ENCODE measurements around the gene NME7.

The NME7 gene

DNA sequence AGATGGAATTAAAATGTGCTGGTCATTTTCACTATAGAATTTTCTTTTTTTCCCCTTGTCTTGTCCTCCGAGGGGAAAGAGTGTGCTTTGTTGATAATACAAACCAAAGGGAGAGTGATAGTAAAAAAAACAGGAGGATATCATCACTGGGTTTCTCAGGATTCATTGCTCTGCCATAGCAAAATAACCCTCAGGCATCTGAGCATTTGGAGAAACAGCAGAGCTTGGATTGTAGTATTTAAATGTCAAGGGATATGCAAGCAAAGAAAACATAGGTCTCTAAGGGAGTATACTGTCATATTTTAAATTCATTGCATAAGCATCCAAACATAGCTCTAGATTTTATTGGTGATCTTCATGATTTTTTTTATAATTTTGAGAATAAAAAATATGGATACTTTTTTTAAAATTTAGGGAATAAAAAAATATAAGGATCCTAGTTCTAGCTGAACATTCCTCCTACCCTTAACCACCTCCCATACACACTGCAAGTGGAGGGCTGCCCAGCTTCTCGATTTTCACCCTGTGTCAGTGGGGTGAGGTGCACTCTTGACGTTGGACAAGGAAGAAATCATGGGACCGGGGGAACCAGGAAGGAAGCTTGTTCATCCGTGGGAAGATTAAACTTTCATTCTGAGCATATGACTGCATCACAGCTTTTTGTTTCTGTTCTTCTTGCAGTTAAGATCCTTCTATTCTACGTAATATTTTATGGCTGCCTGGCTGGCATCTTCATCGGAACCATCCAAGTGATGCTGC is 256.7 kb downstream of the NME7 start:
- FAIRE-seq, result no peak
- DNase-seq (ENCODE audit: insufficient read length, low spot score), result no peak

DNA sequence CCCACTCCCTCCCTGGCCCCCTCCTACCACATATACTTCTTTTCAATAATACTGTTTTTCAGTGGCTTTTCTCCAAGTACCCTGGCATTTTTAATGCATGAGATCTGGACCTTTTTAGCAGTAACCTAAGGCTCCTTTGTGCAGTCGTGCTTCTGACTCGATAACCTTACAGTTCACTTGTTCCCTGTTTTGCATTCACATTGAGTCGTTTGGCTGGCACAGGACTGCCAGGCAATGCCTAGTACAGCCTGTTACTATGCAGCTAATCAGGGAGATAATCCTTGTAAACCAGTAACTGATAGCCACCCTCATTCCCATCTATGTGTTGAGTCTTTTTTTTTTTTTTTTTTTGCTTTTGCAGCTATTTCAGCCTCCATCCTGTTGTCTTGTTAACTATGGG is 257.4 kb downstream of the NME7 start:
- DNase-seq (ENCODE audit: insufficient read length, low spot score) (no peak), FAIRE-seq (no peak)

DNA sequence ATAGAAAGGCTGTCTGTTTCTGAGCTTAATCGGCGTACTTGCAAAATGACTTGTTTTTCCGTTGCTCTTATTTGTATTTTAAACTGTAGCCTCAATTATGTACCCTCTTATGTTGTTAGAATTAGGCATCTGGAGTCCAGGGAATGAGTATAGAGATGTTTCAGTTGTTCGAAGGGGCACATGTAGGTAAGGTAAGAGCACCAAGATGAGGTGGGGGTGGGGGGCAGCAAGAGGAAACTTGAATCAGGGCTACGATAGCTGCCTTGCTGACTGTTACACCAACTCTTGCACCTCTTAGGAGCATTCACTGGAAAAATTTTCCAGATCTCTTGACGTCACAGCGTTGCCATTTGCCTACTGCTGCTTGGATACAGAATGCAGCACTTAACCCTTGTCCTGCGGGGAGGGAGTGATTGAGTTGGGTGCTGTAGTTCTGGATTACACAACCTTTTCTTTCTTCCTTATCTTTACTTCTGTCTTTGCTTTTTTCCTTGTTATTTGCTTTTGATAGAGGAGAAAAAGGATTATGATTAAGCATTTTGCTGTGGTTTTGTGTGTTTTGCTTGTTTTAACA is 257.9 kb downstream of the NME7 start:
- FAIRE-seq (peak; percentile 28), DNase-seq (ENCODE audit: insufficient read length, low spot score) (no peak)

DNA sequence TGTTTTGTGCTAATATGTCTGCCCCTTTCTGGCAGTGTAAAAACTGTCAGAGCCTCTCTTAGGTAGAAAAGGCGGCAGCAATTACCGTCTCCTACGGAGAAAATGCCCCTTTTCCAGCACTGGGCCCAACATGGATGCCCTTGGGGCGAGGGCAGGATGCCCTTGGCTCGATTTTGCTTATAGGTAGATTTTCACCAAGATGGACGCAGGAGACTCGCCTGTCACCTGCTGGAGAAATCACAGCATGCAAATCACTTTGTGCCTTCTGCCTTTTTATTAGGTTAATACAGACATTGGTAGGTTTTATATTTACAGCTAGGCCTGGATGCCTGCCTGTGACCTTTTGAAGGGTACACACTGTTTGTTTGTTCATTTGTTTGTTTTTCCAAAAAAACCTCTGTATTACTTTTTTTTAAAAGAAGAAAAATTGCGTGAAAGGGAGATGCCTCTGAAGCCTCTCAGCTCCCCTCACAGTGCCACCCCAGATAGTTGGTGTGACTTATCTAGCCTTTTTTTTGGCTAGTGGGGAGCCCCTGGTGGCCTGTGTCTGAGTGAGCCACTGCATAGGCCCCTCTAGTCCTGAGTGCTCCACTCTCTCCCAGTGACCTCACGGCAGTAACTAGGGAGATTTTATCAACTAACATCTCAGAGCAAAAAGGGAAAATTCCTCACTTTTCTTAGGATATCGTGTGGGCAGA is 258.6 kb downstream of the NME7 start:
- FAIRE-seq, result peak; percentile 35
- DNase-seq (ENCODE audit: insufficient read length, low spot score), result no peak

DNA sequence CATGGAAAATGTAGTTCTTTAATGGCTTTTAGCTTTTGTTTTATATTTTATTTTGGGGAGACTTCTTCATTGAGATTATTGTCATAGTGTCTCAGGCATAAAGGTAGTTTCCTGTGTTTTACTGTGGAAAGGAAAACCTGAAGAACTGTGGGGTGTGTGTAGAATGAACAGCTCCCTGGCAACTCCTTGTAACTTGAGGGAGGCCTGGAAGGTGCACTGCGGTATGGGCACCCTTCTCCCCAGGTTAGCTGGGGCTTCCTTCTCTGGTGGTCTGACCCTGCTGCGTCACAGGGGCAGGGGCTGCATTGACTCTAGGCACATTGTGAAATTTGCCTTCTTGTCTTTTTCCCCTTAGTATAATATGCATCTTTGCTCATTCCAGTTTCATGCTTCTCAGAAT is 259.4 kb downstream of the NME7 start:
- DNase-seq (ENCODE audit: insufficient read length, low spot score), result no peak
- no peak for FAIRE-seq

DNA sequence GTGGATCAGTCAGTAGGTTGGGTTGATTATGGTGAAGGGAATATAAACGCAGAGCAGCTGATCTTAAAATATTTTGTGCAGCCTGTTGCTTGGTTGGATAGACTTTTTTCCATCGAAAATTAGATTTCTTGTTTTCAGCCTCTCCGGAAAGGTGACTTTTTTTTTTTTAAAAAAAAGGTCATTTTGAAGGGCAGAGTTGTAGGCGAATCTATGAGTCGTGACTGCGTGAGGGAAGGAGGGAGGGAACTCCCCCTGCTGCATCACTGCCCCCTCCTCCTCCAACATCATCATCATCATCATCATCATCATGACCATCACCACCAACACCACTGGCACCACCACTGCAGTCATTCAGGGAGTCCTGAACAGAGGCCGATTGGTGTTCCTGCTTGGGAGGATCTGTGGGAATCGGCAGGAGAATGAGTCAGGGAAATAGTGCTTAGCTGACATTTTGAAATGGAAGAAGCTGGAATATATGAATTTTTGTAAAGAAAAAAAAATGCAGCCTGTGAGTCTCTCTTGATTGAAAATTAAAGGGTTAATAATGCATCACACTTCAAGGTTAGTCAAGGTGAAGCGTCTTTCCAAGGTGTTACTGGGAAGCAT is 259.9 kb downstream of the NME7 start:
- no peak for DNase-seq (ENCODE audit: insufficient read length, low spot score)
- FAIRE-seq, result no peak

DNA sequence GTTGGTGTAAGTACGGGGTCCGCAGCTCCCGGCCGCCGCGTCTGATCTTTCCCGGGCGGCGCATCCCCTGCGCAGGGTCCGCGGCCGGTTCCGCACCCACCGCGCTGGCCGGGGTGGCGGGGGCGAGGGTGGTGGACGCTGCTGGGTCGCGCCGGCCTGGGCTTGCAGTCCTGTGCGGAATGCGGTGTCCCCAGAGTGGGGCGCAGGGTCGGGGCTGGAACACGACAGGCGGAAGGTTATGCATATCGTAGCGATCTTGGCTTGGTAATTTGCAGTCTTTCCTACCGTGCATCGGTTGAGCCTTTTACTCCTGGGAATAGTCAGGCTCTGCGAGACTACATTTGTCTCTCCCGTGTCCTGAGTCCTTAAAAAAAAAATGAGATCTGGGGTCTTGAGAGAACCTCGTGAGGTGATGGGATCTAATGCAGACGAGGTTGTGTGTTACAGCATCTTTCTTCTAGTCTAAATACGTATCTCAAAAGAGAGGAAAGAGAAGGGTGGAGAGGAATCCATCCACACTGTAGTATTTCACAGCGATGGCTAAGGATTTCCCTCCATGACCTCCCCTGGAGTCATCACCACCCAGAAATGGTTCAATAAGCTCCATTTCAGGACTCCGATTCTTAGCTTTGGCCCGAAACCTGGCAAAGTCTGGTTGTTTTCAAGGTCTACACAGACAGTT is 260.5 kb downstream of the NME7 start:
- DNase-seq (ENCODE audit: insufficient read length, low spot score), result no peak
- peak; percentile 60 for FAIRE-seq

DNA sequence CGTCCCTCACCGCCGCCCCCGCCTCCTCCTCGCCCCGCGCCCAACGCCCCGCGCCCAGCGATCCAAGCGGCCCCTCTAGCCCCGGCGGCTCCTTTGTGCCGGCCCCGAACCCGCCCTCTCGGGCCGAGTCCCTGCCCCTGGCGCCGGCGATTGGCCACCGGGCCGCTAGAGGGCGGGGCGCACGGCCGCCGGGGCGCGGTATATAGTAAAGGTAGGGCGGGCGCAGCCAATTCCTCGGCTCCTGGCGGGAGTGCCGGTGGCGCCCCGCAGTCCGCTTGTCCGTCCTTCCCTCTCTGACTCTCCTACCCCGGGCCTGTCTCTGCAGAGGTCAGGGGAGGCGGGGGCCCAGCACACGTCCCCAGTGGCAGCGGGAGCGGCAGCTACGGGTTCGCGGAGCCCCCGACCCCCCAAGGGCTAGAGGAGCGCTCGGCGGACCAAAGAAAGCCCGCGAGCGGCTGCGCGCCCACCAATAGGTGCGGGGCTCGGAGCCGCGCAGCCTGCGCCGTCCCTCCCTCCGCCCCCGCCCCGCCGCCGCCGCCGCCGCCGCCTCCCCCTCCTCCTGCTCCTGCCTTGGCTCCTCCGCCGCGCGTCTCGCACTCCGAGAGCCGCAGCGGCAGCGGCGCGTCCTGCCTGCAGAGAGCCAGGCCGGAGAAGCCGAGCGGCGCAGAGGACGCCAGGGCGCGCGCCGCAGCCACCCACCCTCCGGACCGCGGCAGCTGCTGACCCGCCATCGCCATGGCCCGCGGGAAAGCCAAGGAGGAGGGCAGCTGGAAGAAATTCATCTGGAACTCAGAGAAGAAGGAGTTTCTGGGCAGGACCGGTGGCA is 261.3 kb downstream of the NME7 start, which contains the start of gene ATP1B1:
TSS of gene ATP1B1 (plus strand) at position 596 of the 826 bp plus-strand sequence. CDS start at position 736, 140 bp downstream.
- peak; percentile 78 for FAIRE-seq

DNA sequence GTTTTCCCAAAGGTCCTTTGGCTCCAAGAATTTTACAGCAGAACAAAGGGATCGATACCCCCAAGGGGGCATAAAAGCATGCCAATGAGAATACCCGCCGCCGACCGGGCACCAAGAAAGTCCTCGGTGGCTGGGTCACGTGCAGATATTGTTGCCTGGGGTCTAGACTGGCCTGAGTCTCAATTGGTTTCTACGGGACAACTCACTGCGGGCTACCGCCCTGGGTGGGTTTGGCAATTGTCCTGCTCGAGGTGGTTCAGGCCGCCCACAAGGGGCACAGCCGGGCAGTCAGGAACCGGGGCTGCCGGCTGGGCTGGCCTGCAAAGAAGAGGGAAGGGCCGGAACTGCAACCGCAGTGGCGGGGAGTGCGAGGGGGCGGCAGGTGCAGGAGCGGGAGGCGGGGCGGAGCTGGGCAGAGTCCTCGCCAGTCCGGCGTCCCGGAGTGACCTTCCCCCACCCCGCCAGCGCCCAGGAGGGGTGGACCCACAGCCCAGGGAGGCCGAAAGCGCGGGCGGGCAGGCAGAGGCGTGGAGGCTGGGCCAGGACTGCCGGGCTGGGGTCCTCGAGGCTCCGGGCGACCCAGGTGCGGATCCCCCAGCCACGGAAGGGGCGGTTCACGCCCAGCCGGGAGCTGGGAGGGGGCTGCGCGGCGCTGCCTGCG is 262.0 kb downstream of the NME7 start:
- no peak for DNase-seq (ENCODE audit: insufficient read length, low spot score)
- peak; percentile 61 for FAIRE-seq

More for the DNA sequence above, 261.3 kb downstream of the NME7 start, which contains the start of gene ATP1B1:
- peak; percentile 82 for DNase-seq (ENCODE audit: insufficient read length, low spot score)

DNA sequence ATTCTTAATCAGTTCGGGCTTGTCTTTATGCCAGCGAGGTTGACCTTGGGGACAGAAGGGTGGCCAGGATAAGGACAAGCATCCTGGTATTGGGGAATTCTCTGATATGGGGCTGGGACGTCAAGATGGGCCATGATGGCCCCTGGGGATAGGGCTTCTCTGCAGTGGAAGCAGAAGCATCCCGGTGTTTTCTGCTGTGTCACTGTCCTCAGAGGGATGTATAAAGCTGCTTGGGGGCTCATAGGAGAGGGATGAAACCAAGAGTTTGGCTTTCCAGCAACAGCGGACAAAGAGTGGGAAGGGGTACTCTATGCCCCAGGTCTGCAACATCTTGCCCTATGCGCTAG is 262.5 kb downstream of the NME7 start:
- FAIRE-seq (no peak), DNase-seq (ENCODE audit: insufficient read length, low spot score) (no peak)

DNA sequence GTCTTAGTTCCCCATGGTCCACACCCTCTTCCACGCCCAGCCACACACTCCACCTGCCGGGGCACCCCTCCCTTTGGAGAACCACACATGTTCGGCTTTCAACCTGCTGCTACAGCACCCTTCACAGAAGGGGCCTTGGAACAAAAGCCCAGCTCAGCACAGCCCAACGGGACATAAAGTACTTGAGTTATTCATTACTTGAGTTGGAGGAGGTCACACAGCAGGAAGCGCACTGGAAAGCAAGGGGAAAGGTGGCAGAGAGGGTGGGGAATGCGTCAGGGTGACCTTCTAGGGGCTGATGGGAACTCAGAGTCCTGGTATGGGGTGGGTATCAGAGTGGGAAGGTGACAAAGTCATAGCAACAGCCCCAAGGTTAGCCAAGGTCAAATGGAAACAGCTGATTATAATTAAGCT is 264.1 kb downstream of the NME7 start:
- FAIRE-seq (no peak), DNase-seq (ENCODE audit: insufficient read length, low spot score) (no peak)

DNA sequence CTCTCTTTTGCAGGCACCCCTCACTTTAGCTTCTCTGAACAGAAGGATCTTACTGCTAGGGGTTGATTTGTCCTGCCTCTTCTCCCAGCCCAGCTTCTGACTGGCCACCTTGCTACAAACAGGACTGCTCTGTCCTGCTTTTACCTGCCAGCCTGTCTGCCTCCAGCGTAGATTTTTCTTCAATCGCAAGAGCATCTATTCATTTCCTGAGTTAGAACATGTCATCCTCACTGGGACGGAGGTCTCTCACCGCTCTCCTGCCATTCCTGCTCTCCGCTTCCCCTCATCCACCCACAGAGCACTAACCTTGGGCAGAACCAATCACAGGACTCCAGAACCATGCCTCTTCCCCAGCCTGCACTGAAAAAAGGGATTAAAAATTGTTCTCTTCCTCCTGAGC is 264.6 kb downstream of the NME7 start:
- FAIRE-seq (no peak), DNase-seq (ENCODE audit: insufficient read length, low spot score) (no peak)

DNA sequence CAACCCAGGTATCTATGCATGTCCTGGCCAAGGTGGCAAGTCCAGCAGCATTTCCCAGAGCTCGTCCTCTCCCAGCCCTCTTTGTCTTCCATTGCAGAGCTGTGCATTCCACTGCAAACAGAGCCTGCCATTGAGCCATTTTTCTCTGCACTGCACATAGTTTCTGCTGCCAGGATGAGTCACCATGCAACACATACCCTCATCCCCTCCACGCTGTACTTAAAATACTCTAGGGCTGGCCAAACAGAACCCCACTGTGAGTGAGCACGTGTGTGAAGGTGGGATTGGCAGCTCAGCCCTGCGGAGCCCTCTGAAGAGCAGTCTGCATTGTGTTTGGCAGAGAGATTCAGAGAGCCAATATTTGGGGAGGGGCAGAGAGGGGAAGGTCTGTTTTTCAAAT is 265.0 kb downstream of the NME7 start:
- DNase-seq (ENCODE audit: insufficient read length, low spot score) (no peak), FAIRE-seq (no peak)

DNA sequence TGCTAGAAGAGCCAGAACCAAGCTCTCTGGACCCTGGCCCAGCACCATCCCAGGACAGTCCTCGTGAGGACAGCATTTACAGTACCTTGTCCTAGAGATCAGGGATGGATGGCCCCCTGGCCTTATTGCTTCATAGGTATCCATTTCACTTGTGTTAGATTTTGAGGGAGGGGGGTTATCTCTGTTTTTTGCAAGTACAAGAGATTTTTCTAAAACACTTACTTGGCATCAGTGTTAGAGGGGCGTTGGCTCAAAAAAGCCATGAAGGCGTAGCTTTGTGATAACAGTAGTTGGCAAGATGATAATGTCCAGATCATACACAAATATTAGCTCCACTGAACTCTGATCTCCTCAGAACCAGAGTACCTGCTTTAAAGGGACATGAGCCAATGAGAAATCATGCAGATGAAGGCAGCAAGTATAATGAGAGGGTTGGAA is 266.9 kb downstream of the NME7 start:
- no peak for FAIRE-seq
- no peak for DNase-seq (ENCODE audit: insufficient read length, low spot score)

DNA sequence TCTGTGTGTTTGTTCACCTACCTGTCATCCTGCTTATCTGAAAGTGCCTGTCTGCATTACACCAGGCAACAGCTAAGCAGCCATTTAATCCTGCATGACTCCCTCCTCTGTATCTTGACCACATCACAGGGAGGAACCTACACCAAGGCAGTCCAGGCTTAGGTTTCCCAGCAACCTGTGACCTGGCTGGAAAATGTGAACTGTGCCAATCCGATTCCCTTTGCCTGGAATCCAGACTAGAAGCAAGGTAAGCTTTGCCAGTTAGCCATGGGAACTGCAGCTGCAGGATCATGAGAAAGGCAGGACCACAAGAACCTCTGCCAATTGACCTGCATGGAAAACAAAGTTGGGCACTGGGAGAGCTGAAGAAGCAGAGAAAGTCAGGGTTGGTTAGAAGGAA is 267.4 kb downstream of the NME7 start:
- no peak for DNase-seq (ENCODE audit: insufficient read length, low spot score)
- no peak for FAIRE-seq

DNA sequence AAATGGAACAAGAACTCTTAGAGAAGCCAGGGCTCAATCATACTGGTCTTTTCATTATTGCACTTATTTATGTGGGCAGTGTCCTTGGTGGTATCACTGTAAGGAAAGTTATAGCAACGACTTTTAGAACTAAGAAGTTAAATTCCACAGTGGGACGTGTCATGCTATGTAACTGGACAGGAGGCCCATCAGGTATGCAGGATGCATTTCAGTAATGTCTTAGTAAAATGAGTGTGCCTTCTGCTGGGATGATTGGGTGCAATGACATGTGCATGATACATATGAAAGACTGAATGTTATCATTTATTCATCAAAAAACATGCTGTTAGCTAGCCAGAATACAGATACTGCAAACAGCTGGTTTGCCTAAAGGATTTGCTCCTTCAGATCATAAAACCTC is 268.0 kb downstream of the NME7 start:
- FAIRE-seq (no peak), DNase-seq (ENCODE audit: insufficient read length, low spot score) (no peak)

DNA sequence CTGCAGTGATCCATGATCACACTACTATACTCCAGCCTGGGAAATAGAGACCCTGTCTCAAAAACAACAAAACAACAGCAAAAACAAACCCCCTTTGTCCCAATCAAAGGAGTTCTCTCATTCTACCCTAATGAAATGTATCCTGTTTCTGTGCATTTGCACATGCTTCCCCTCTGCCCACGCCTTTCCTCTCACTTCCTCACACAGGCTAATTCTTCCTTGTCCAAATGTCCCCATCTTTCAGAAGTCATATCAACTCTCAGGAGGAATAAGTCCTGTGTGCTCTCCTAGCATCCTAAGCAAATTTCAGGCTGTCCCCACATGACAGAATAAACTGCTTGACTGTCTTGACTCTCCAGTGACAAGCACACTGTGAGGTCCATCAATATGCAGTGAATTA is 269.2 kb downstream of the NME7 start:
- DNase-seq (ENCODE audit: insufficient read length, low spot score) (no peak), FAIRE-seq (no peak)

DNA sequence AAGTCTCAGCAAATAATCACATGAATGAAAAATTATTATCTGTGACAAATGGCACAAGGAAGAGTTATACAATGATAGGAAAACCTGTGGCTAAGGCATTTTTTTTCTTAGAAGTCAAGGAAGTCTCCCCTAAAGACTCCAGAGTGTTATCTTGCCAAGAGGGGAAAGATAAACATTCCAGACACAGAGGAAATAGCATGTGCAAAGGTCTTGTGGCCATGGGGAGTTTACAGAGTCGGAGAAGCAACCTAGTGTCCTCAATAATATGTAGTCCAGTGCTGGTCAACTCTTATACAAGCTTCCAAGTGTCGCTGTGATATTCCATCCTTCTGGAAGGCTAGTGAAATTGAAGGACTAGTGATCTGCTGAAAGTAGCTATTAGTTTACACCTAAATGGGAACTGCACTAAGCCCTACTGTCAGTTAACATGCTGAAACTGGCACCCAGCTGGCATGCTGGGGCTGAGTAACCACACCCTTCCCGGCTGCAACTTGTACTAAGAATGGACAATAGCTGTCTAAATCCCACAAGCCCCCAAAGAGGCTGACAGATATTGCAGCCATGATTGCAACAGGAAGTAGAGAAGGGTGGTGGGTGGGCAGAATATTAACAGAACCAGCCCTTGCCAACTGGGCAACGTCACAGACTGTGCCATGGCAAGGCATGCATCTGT is 272.6 kb downstream of the NME7 start:
- DNase-seq (ENCODE audit: insufficient read length, low spot score), result no peak
- no peak for FAIRE-seq

DNA sequence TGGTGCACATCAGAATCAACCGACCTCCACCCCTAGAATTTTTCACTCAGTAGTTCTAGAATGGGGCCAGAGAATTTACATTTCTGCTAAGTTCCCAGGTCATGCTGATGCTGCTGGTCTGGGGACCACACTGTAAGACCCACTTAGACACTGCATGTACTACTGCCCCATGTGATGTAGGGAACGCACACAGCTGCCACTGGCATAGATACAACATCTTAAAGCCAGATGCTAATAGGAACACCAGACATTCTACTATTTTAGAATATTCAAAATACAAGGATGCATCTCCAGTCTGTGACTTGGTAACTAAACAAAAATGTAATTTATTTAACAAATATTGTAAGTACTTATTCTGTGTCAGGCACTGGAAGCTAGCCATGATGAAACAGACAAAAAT is 275.2 kb downstream of the NME7 start:
- no peak for FAIRE-seq
- DNase-seq (ENCODE audit: insufficient read length, low spot score), result no peak

All from GM19239 (cell line).